Measurements from ENCODE around the gene HSPA1L. TPM values are rescaled to one million over a fixed set of nuclear protein-coding genes. Genes with fewer than 3 reads are reported as not detected.

The HSPA1L gene
- total and polyA plus RNA-seq, 10 of the 15 experiments (the other 5 are each of a cell fraction or from before 2014, with no cell fraction given) = 0.69 to 2.5 (median 1.5) TPM

GRCh38 chr6:31864818-31865204, 49.7 kb upstream of the HSPA1L start:
- intact Hi-C loops (cut with micrococcal nuclease; ENCODE audit: unreplicated experiment) (no loop called here), in situ Hi-C loops (cut with MboI) (no loop called here)
- Histone ChIP-seq H3K4me3 (no peak overlapping the region), H4K20me1 (ENCODE audit: control insufficient read depth, insufficient read depth) (no peaks in the 10 kb centered on the region), H3K36me3 (ENCODE audit: control insufficient read depth in 2 of 2, insufficient read depth in 2 of 2, low read length in 1 of 2) (peaks cover 0 to under 1% of the 10 kb centered on the region in 2 experiments; a peak in 1 of 4 replicates), H3K9ac (ENCODE audit: control insufficient read depth, insufficient read depth, low read length) (no peak overlapping the region), H3K9me3 (replicated peaks; ENCODE audit: control insufficient read depth, insufficient read depth, low read length) (no peaks in the 10 kb centered on the region), H3K79me2 (ENCODE audit: control insufficient read depth, insufficient read depth, low read length) (no peaks in the 10 kb centered on the region; the same call in 1 of the 2 replicates), H3K27ac (ENCODE audit: control insufficient read depth, insufficient read depth) (no peak overlapping the region), H3K27me3 (replicated peaks in 1 of 2; ENCODE audit: control insufficient read depth in 2 of 2, insufficient read depth in 2 of 2, low read length in 1 of 2) (no peaks in the 10 kb centered on the region), H3K4me2 (ENCODE audit: control insufficient read depth, insufficient read depth) (no peak overlapping the region; the same call in 1 of the 2 replicates), H2AFZ (ENCODE audit: control insufficient read depth, low read depth, low read length) (no peak overlapping the region), H3K4me1 (ENCODE audit: control insufficient read depth, insufficient read depth, low read length) (peaks cover 11% of the 10 kb centered on the region)
- SMC1A ChIA-PET (ENCODE audit: uncharacterized antibody, unreplicated experiment) = interaction anchor here (0.5 to 2.9 kb wide), 4 partner anchors 33 to 95 kb away, joined by 3 to 24 read pairs (median 6); no protein-coding TSS in a partner anchor
- ATAC-seq (no peak), FAIRE-seq (no peak), DNase-seq (ENCODE audit: low read depth, low spot score) (no peak)
- RAD21 ChIA-PET (ENCODE audit: unreplicated experiment) = no interaction called here
- CTCF ChIA-PET = interaction anchor here (0.8 to 1.9 kb wide), 4 partner anchors 9 to 184 kb away, joined by 3 to 8 read pairs (median 4); partner anchors contain the start of gene LY6G5C
- TF ChIP-seq JUNB (IDR thresholded peaks at IDR 0.05) = no peak
- TF ChIP-seq IRF4 (IDR thresholded peaks at IDR 0.05; ENCODE audit: low read depth, low read length) = no peak
- TF ChIP-seq KLF5 (IDR thresholded peaks at IDR 0.05; ENCODE audit: partially characterized antibody) = no peak
- TF ChIP-seq RCOR1 (conservative IDR thresholded peaks at IDR 0.05; ENCODE audit: low read depth, low read length) = no peak
- TF ChIP-seq BCL3 (IDR thresholded peaks at IDR 0.05; ENCODE audit: borderline replicate concordance, insufficient read depth, low read depth, low read length, poor library complexity, severe bottlenecking) = no peak
- TF ChIP-seq MYC (IDR thresholded peaks at IDR 0.05; ENCODE audit: insufficient read depth, insufficient read length, insufficient replicate concordance, low read length, severe bottlenecking) = no peak
- TF ChIP-seq EED (IDR thresholded peaks at IDR 0.05; ENCODE audit: low read depth) = no peak
- no peak for TF ChIP-seq BRCA1 (IDR thresholded peaks at IDR 0.05; ENCODE audit: low read depth, low read length)
- no peak for TF ChIP-seq E2F8 (IDR thresholded peaks at IDR 0.05; ENCODE audit: low read depth, partially characterized antibody)
- no peak for TF ChIP-seq BCL11A (IDR thresholded peaks at IDR 0.05; ENCODE audit: low read depth, low read length)
- no peak for TF ChIP-seq SREBF2 (IDR thresholded peaks at IDR 0.05; ENCODE audit: low read length)
- no peak for TF ChIP-seq USF1 (IDR thresholded peaks at IDR 0.05; ENCODE audit: borderline replicate concordance, extremely low read length, insufficient read depth, low read depth, low read length)
- no peak for TF ChIP-seq SUZ12 (IDR thresholded peaks at IDR 0.05; ENCODE audit: unreplicated experiment)
- TF ChIP-seq CEBPZ (IDR thresholded peaks at IDR 0.05; ENCODE audit: low read depth, low read length) = no peak
- TF ChIP-seq SMAD5 (IDR thresholded peaks at IDR 0.05; ENCODE audit: low read depth) = no peak
- no peak for TF ChIP-seq POLR2AphosphoS2 (IDR thresholded peaks at IDR 0.05; ENCODE audit: low read depth, low read length)
- TF ChIP-seq POLR2A (IDR thresholded peaks at IDR 0.05; ENCODE audit: low read depth, low read length) = no peak
- whole genome bisulfite sequencing (ENCODE audit: insufficient coverage, insufficient replicate concordance, low lambda C conversion rate, missing lambda C conversion rate) = 74% methylated on average over 8 of the region's 8 CpGs
- POLR2A ChIA-PET = interaction anchor here (0.9 to 1.0 kb wide), 2 partner anchors 26 to 34 kb away, joined by 3 to 4 read pairs; no protein-coding TSS in a partner anchor
- BruUV-seq (replicated peaks) = no TSS peak

Data from GM12878 (cell line).